Heart right ventricle (tissue), 16 donors: ENCODE results near the gene LRRTM1. TPM values are rescaled to one million over a fixed set of nuclear protein-coding genes. Genes with fewer than 3 reads are reported as not detected.

Source experiments
- ATAC-seq, 8 donors: fragments of 200-7000 bp; cut with Tn5 transposase; one replicate each; pipeline ENCODE4 v1.9.1; 2020; ENCODE audit warnings: mild to moderate bottlenecking in 8 of 8, moderate library complexity in 8 of 8, moderate number of reproducible peaks in 1 of 8
- DNase-seq, 2 donors: peaks; one replicate each; pipeline ENCODE4 v3.0.0-alpha.2; 2020
- H3K27ac ChIP-seq, 10 donors: fragments of 200-600 bp; sonication (generic) in 2 of 10; one replicate each; pipeline versions ENCODE4 v1.5.0 to v1.8.0; 2020 to 2022; ENCODE audit warnings: mild to moderate bottlenecking in 3 of 10
- H3K27me3 ChIP-seq, 7 donors: fragments of 200-600 bp; one replicate each; pipeline ENCODE4 v1.8.0; 2021 to 2022; ENCODE audit warnings: mild to moderate bottlenecking in 2 of 7
- H3K36me3 ChIP-seq, 9 donors: fragments of 200-600 bp; sonication (generic) in 1 of 9; one replicate each; pipeline versions ENCODE4 v1.5.0 to v1.8.0; 2020 to 2022; ENCODE audit warnings: mild to moderate bottlenecking in 2 of 9
- H3K4me1 ChIP-seq, 9 donors: fragments of 200-600 bp; sonication (generic) in 1 of 9; one replicate each; pipeline versions ENCODE4 v1.5.0 to v1.8.0; 2020 to 2022; ENCODE audit warnings: mild to moderate bottlenecking in 4 of 9
- H3K4me3 ChIP-seq, 10 donors: fragments of 200-600 bp; sonication (generic) in 2 of 10; one replicate each; pipeline versions ENCODE4 v1.5.0 to v1.8.0; 2020 to 2022; ENCODE audit warnings: mild to moderate bottlenecking in 7 of 10, moderate library complexity in 2 of 10
- H3K9me3 ChIP-seq, 11 donors: fragments of 200-600 bp in 10 of 11; sonication (generic) in 2 of 11; one replicate each; pipeline versions ENCODE4 v1.5.0 to v1.8.0; 2013 to 2022; ENCODE audit warnings: mild to moderate bottlenecking in 2 of 11, control low read depth in 1 of 11, moderate library complexity in 1 of 11
- WGBS, 2 donors: extraction: QIAGEN DNeasy Blood & Tissue Kit; methylation state at CpG; one replicate each; pipeline ENCODE4 v1.1.7; 2013; ENCODE audit warnings: inconsistent platforms in 1 of 2; 5-methylcytosine and 5-hydroxymethylcytosine counted together
- intact Hi-C, 10 donors: fragments of 100-400 bp; cut with DNase I; formaldehyde crosslinking; loops; one replicate each; pipeline versions ENCODE4 v1.11.1 to v1.14.2; 2022
- polyA plus RNA-seq, 2 donors: library from polyadenylated mRNA; stranded (reverse); fragments of 200-250 nt; gene quantifications; one replicate each; pipeline ENCODE4 v1.2.3, GENCODE V29; 2013
- total RNA-seq, 10 donors: library from RNA; stranded (reverse); fragmentation: NEBNext Ultra II Directional in 3 of 10; extraction: Animal tissue kit (Norgen Biotek cat#: 25700) in 3 of 10; gene quantifications; one replicate each; pipeline versions ENCODE4 v1.2.1 to v1.2.4, GENCODE V29; 2021 to 2023
- TF ChIP-seq, protein P1 (sequence below), 9 donors: fragments of 200-600 bp; sonication (generic) in 2 of 9; IDR thresholded peaks; one replicate each; pipeline versions ENCODE4 v1.5.0 to v1.8.0; 2021 to 2022; ENCODE audit warnings: antibody characterized with exemption in 9 of 9, mild to moderate bottlenecking in 5 of 9, moderate library complexity in 1 of 9
- donor health status: Arrhythmogenic right ventricular cardiomyopathy.
- donor health status: ischemic (EF 13 %, LVEDD 7.1; RV severe dilation, severe dysfunction).
- donor health status: healthy with polysubstance abuse.
- donor health status: DM: no; HTN: yes; CAD: no.
- donor health status: DM: no; HTN: no; CAD: no.
- donor health status: ischemic (EF 25% LVEDD 6.9; RV normal size, moderate dysfunction).
- donor health status: ischemic (EF 25% LVEDD 5.7; RV mildly dilated, moderate dysfunction).
- donor health status: healthy.
- donor health status: DM: yes; HTN: yes; CAD: no.
- donor health status: Ischemic cardiomyopathy.
- donor health status: ischemic (EF 35%, LVEDD 5.7; RV mildly dilated, moderate dysfunction).
- donor health status: nonischemic (EF 11% LVEDD 7.7; RV severe dilation, severe dysfunction).
- donor health status: DM: yes; HTN: yes; CAD: no.
- donor health status: PGD.
- donor health status: ischemic (EF 29% LVEDD 5.4; RV normal size, mild dysfunction).
- donor health status: nonischemic (EF 23%, LVEDD 6.1; RV moderate dilation, normal function).

LRRTM1 gene
- total and polyA plus RNA-seq, 12 donors = 0.18 to 0.71 (median 0.38) TPM; not detected in 2

GRCh38 chr2:80330527-80331450 lies 26.2 kb upstream of the LRRTM1 start:
- WGBS, 2 donors = 79 to 82% methylated on average over 14 of the region's 14 CpGs
- intact Hi-C loops = loop anchor here in 2 of 10 donors (5.0 to 10.0 kb wide), 2 partner anchors 94 to 167 kb away; no protein-coding TSS in a partner anchor
- Histone ChIP-seq H3K27me3 (no peaks in the 10 kb centered on the region), H3K9me3 (no peaks in the 10 kb centered on the region), H3K27ac (no peak overlapping the region), H3K36me3 (no peaks in the 10 kb centered on the region), H3K4me1 (peaks cover 0 to 9% (median 0%) of the 10 kb centered on the region in 9 donors), H3K4me3 (no peak overlapping the region)
- TF ChIP-seq, protein P1, sequence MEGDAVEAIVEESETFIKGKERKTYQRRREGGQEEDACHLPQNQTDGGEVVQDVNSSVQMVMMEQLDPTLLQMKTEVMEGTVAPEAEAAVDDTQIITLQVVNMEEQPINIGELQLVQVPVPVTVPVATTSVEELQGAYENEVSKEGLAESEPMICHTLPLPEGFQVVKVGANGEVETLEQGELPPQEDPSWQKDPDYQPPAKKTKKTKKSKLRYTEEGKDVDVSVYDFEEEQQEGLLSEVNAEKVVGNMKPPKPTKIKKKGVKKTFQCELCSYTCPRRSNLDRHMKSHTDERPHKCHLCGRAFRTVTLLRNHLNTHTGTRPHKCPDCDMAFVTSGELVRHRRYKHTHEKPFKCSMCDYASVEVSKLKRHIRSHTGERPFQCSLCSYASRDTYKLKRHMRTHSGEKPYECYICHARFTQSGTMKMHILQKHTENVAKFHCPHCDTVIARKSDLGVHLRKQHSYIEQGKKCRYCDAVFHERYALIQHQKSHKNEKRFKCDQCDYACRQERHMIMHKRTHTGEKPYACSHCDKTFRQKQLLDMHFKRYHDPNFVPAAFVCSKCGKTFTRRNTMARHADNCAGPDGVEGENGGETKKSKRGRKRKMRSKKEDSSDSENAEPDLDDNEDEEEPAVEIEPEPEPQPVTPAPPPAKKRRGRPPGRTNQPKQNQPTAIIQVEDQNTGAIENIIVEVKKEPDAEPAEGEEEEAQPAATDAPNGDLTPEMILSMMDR (IDR thresholded peaks at IDR 0.05) = no peak
- DNase-seq (no peak), ATAC-seq (no peak)

DNA sequence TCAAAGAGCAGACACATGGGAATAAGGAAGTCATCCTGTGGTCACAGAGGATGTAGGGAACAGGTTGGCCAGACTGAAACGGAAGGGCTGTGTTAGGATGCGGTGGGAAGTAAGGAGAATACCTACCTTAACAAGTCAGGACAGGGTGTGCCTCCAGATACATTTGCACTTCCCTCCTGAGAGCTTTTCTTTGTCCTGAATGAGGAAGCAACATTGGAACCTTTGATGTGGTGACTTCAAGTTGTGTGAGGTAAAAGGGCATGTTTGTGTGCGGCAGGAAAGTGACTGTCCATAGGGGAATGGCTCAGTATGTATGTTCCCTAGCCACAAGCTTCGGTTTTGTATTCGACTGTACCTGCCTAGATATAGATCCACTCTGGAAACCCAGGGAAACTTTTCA lies 24.9 kb upstream of the LRRTM1 start:
- H3K36me3 ChIP-seq = no peaks in the 10 kb centered on the region

GRCh38 chr2:80328159-80328571 lies 23.6 kb upstream of the LRRTM1 start:
- H3K36me3 ChIP-seq = no peaks in the 10 kb centered on the region
- no peak for ATAC-seq
- H3K9me3 ChIP-seq = no peaks in the 10 kb centered on the region
- H3K4me1 ChIP-seq = peaks cover 0 to 9% (median 0%) of the 10 kb centered on the region in 9 donors
- no peak overlapping the region for H3K4me3 ChIP-seq
- peaks cover 0 to 14% (median 3%) of the 10 kb centered on the region in 7 donors for H3K27me3 ChIP-seq
- 80 to 92% methylated on average over 1 of the region's 1 CpG for WGBS, 2 donors
- intact Hi-C loops = loop anchor here in 4 of 10 donors (2.0 to 10.0 kb wide), 3 partner anchors 167 to 171 kb away; no protein-coding TSS in a partner anchor
- H3K27ac ChIP-seq = no peak overlapping the region
- DNase-seq = no peak
- TF ChIP-seq, protein P1 (IDR thresholded peaks at IDR 0.05) = no peak

More for the DNA sequence above, 24.9 kb upstream of the LRRTM1 start:
- no peaks in the 10 kb centered on the region for H3K9me3 ChIP-seq
- intact Hi-C loops = loop anchor here in 4 of 10 donors (2.0 to 10.0 kb wide), 3 partner anchors 165 to 169 kb away; no protein-coding TSS in a partner anchor
- H3K27ac ChIP-seq = no peak overlapping the region
- no peak overlapping the region for H3K4me3 ChIP-seq
- ATAC-seq (no peak), DNase-seq (no peak)
- 86 to 87% methylated on average over 5 of the region's 5 CpGs for WGBS, 2 donors
- TF ChIP-seq, protein P1 (IDR thresholded peaks at IDR 0.05) = no peak
- peaks cover 0 to 9% (median 0%) of the 10 kb centered on the region in 9 donors for H3K4me1 ChIP-seq
- H3K27me3 ChIP-seq = peaks cover 0 to 6% (median 0%) of the 10 kb centered on the region in 7 donors

GRCh38 chr2:80326861-80327260 lies 22.3 kb upstream of the LRRTM1 start:
- Histone ChIP-seq H3K36me3 (no peaks in the 10 kb centered on the region), H3K27me3 (peaks cover 0 to 26% (median 16%) of the 10 kb centered on the region in 7 donors), H3K27ac (no peak overlapping the region), H3K9me3 (no peaks in the 10 kb centered on the region), H3K4me1 (peaks cover 0 to 9% (median 0%) of the 10 kb centered on the region in 9 donors), H3K4me3 (no peak overlapping the region)
- TF ChIP-seq, protein P1 (IDR thresholded peaks at IDR 0.05) = no peak
- intact Hi-C loops = loop anchor here in 8 of 10 donors (1.0 to 10.0 kb wide), 5 partner anchors 168 to 174 kb away; no protein-coding TSS in a partner anchor
- no peak for ATAC-seq
- WGBS, 2 donors = 86 to 91% methylated on average over 1 of the region's 1 CpG
- DNase-seq = no peak
